GM23338 (cell line): ENCODE data around the gene SLX4. TPM values are rescaled to one million over a fixed set of nuclear protein-coding genes. Genes with fewer than 3 reads are reported as not detected.

Source experiments
- ATAC-seq: fragments of 200-7000 bp; cut with Tn5 transposase; 3 replicates; pipeline ENCODE4 v1.9.1; 2020
- DNase-seq: peaks from one replicate; pipeline ENCODE4 v3.0.0-alpha.2; 2015; ENCODE audit warnings: low spot score
- H2AFZ ChIP-seq: fragments of 200-600 bp; sonication (generic); 2 replicates; pipeline ENCODE4 v1.8.0; 2016; ENCODE audit warnings: antibody characterized with exemption, mild to moderate bottlenecking, moderate library complexity
- H3F3A ChIP-seq: fragments of 200-600 bp; sonication (generic); replicated peaks from 2 replicates; pipeline ENCODE4 v1.8.0; 2017; ENCODE audit warnings: antibody characterized with exemption, mixed run types, low read depth
- H3K27ac ChIP-seq: fragments of 200-600 bp; sonication (generic); 2 replicates; pipeline ENCODE4 v1.6.1; 2016; ENCODE audit warnings: low read depth
- H3K27me3 ChIP-seq: fragments of 200-600 bp; sonication (generic); 2 replicates; pipeline ENCODE4 v1.8.0; 2016; ENCODE audit warnings: mild to moderate bottlenecking, mixed run types, moderate library complexity; ENCODE audit not compliant: insufficient read depth
- H3K36me3 ChIP-seq: fragments of 200-600 bp; sonication (generic); 2 replicates; pipeline ENCODE4 v1.8.0; 2016; ENCODE audit warnings: mild to moderate bottlenecking; ENCODE audit not compliant: insufficient read depth
- H3K4me1 ChIP-seq: fragments of 200-600 bp; sonication (generic); 2 replicates; pipeline ENCODE4 v1.8.0; 2016; ENCODE audit warnings: mild to moderate bottlenecking, moderate library complexity; ENCODE audit not compliant: insufficient read depth
- H3K4me2 ChIP-seq: fragments of 200-600 bp; sonication (generic); 2 replicates; pipeline ENCODE4 v1.7.1; 2017; ENCODE audit warnings: mixed run types
- H3K4me3 ChIP-seq: fragments of 200-600 bp; sonication (generic); 2 replicates; pipeline ENCODE4 v1.6.1; 2016; ENCODE audit warnings: mixed run types
- H3K79me2 ChIP-seq: fragments of 200-600 bp; sonication (generic); replicated peaks from 2 replicates; pipeline ENCODE4 v1.8.0; 2017; ENCODE audit warnings: mild to moderate bottlenecking; ENCODE audit not compliant: insufficient read depth
- H3K9me2 ChIP-seq: fragments of 200-600 bp; sonication (generic); 2 replicates; pipeline ENCODE4 v1.8.0; 2017; ENCODE audit not compliant: insufficient read depth
- H4K20me1 ChIP-seq: fragments of 200-600 bp; sonication (generic); replicated peaks from 2 replicates; pipeline ENCODE4 v1.8.0; 2017; ENCODE audit warnings: mild to moderate bottlenecking; ENCODE audit not compliant: insufficient read depth
- H3K27ac Mint-ChIP-seq: 2 replicates; pipeline ENCODE4 v1.8.0; 2020; ENCODE audit warnings: inconsistent platforms, mild to moderate bottlenecking, moderate library complexity, mixed read lengths
- H3K27me3 Mint-ChIP-seq: 3 replicates; pipeline ENCODE4 v1.8.0; 2022; ENCODE audit warnings: low read depth, mild to moderate bottlenecking, moderate library complexity, mixed read lengths, inconsistent platforms; ENCODE audit not compliant: insufficient read depth, poor library complexity
- H3K36me3 Mint-ChIP-seq: 3 replicates; pipeline ENCODE4 v1.8.0; 2021; ENCODE audit warnings: low read depth, mild to moderate bottlenecking, inconsistent platforms, moderate library complexity, mixed read lengths
- H3K4me1 Mint-ChIP-seq: 3 replicates; pipeline ENCODE4 v1.8.0; 2020; ENCODE audit warnings: mild to moderate bottlenecking, inconsistent platforms, mixed read lengths
- H3K4me3 Mint-ChIP-seq: 3 replicates; pipeline ENCODE4 v1.8.0; 2021; ENCODE audit warnings: moderate library complexity, mild to moderate bottlenecking, inconsistent platforms, mixed read lengths
- H3K9me3 Mint-ChIP-seq: 3 replicates; pipeline ENCODE4 v1.8.0; 2020; ENCODE audit warnings: moderate library complexity, mild to moderate bottlenecking, inconsistent platforms, mixed read lengths
- CREB1 ChIP-seq: fragments of 250-450 bp; sonication (Bioruptor Pico); IDR thresholded peaks from 2 replicates; pipeline ENCODE4 v1.5.0; 2020; ENCODE audit warnings: low read depth, mild to moderate bottlenecking, moderate library complexity
- EZH2 ChIP-seq: fragments of 200-600 bp; sonication (generic); IDR thresholded peaks from one replicate; pipeline ENCODE4 v1.8.0; 2017; ENCODE audit warnings: antibody characterized with exemption, mild to moderate bottlenecking, low read depth; ENCODE audit not compliant: unreplicated experiment
- JUNB ChIP-seq: IDR thresholded peaks from one replicate; pipeline ENCODE4 v1.6.1; 2016; ENCODE audit warnings: antibody characterized with exemption; ENCODE audit not compliant: unreplicated experiment
- ZNF331 ChIP-seq: fragments of 250-450 bp; sonication (Bioruptor Pico); IDR thresholded peaks from 2 replicates; pipeline ENCODE4 v1.5.0; 2020; ENCODE audit warnings: low read depth, mild to moderate bottlenecking, moderate library complexity
- polyA plus RNA-seq: library from polyadenylated mRNA; unstranded; fragments of >200 nt; fragmentation: Nextera tagmentation; extraction: Ambion mirVana; gene quantifications from 2 replicates; pipeline ENCODE4 v1.2.1, GENCODE V29; 2016
- total RNA-seq: library from RNA; depleted of rRNA; stranded (reverse); fragments of >200 nt; shearing (Covaris generic); gene quantifications from 2 replicates; pipeline ENCODE4 v1.2.3, GENCODE V29; 2014
- TF ChIP-seq, protein P1 (sequence below): fragments of 250-450 bp; sonication (Bioruptor Pico); IDR thresholded peaks from 2 replicates; pipeline ENCODE4 v1.5.0; 2020; ENCODE audit warnings: mild to moderate bottlenecking, moderate library complexity
- TF ChIP-seq, protein P2 (sequence below), 2 experiments: fragments of 200-600 bp in 1 of 2; sonication (generic) in 1 of 2; conservative IDR thresholded peaks; 2 replicates each; pipeline versions ENCODE4 v1.5.1 to v1.6.1; 2016 to 2017; ENCODE audit warnings: antibody characterized with exemption in 2 of 2, low read depth in 2 of 2, mild to moderate bottlenecking in 2 of 2, moderate library complexity in 1 of 2

SLX4 gene
- total and polyA plus RNA-seq, 2 experiments from 2014 or later: 3.0 to 15.2 TPM

DNA sequence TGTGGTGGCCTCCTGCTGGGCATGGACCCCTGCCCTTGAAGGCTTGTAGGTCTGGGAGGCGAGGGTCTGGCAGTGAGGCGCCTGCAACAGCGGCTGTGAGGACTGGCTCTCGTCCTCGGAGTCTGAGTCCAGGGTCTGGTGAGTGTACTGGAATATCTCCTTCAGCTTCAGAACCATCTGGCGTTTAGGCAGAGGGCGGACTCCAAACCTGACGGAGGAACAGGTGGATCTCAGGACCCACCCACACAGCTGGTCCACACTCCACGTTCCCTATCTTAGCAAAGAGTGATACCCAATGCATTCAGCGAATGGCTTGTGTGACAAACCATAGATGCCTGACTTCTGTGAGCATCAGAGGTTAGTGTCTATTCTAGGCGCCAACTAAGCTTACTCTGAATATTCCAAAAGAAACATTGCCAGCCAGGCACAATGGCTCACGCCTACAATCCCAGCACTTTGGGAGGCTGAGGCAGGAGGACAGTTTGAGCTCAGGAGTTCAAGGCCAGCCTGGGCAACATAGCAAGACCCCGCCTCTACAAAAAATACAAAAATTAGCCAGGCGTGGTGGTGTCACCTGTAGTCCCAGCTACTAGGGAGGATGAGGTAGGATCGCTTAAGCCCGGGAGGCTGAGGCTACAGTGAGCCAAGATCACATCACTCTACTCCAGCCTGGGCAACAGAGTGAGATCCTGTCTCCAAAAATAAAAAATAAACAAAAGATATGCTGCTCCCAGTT, 27.9 kb downstream of the SLX4 start (continued):
- TF ChIP-seq, protein P1, sequence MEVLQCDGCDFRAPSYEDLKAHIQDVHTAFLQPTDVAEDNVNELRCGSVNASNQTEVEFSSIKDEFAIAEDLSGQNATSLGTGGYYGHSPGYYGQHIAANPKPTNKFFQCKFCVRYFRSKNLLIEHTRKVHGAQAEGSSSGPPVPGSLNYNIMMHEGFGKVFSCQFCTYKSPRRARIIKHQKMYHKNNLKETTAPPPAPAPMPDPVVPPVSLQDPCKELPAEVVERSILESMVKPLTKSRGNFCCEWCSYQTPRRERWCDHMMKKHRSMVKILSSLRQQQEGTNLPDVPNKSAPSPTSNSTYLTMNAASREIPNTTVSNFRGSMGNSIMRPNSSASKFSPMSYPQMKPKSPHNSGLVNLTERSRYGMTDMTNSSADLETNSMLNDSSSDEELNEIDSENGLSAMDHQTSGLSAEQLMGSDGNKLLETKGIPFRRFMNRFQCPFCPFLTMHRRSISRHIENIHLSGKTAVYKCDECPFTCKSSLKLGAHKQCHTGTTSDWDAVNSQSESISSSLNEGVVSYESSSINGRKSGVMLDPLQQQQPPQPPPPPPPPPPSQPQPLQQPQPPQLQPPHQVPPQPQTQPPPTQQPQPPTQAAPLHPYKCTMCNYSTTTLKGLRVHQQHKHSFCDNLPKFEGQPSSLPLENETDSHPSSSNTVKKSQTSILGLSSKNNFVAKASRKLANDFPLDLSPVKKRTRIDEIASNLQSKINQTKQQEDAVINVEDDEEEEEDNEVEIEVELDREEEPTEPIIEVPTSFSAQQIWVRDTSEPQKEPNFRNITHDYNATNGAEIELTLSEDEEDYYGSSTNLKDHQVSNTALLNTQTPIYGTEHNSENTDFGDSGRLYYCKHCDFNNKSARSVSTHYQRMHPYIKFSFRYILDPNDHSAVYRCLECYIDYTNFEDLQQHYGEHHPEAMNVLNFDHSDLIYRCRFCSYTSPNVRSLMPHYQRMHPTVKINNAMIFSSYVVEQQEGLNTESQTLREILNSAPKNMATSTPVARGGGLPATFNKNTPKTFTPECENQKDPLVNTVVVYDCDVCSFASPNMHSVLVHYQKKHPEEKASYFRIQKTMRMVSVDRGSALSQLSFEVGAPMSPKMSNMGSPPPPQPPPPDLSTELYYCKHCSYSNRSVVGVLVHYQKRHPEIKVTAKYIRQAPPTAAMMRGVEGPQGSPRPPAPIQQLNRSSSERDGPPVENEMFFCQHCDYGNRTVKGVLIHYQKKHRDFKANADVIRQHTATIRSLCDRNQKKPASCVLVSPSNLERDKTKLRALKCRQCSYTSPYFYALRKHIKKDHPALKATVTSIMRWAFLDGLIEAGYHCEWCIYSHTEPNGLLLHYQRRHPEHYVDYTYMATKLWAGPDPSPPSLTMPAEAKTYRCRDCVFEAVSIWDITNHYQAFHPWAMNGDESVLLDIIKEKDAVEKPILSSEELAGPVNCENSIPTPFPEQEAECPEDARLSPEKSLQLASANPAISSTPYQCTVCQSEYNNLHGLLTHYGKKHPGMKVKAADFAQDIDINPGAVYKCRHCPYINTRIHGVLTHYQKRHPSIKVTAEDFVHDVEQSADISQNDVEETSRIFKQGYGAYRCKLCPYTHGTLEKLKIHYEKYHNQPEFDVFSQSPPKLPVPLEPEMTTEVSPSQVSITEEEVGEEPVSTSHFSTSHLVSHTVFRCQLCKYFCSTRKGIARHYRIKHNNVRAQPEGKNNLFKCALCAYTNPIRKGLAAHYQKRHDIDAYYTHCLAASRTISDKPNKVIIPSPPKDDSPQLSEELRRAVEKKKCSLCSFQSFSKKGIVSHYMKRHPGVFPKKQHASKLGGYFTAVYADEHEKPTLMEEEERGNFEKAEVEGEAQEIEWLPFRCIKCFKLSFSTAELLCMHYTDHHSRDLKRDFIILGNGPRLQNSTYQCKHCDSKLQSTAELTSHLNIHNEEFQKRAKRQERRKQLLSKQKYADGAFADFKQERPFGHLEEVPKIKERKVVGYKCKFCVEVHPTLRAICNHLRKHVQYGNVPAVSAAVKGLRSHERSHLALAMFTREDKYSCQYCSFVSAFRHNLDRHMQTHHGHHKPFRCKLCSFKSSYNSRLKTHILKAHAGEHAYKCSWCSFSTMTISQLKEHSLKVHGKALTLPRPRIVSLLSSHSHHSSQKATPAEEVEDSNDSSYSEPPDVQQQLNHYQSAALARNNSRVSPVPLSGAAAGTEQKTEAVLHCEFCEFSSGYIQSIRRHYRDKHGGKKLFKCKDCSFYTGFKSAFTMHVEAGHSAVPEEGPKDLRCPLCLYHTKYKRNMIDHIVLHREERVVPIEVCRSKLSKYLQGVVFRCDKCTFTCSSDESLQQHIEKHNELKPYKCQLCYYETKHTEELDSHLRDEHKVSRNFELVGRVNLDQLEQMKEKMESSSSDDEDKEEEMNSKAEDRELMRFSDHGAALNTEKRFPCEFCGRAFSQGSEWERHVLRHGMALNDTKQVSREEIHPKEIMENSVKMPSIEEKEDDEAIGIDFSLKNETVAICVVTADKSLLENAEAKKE (CRISPR knock-in tag): no peak
- TF ChIP-seq, protein P2, sequence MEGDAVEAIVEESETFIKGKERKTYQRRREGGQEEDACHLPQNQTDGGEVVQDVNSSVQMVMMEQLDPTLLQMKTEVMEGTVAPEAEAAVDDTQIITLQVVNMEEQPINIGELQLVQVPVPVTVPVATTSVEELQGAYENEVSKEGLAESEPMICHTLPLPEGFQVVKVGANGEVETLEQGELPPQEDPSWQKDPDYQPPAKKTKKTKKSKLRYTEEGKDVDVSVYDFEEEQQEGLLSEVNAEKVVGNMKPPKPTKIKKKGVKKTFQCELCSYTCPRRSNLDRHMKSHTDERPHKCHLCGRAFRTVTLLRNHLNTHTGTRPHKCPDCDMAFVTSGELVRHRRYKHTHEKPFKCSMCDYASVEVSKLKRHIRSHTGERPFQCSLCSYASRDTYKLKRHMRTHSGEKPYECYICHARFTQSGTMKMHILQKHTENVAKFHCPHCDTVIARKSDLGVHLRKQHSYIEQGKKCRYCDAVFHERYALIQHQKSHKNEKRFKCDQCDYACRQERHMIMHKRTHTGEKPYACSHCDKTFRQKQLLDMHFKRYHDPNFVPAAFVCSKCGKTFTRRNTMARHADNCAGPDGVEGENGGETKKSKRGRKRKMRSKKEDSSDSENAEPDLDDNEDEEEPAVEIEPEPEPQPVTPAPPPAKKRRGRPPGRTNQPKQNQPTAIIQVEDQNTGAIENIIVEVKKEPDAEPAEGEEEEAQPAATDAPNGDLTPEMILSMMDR (conservative IDR thresholded peaks at IDR 0.05; ENCODE audit: low read depth in 2 of 2): no peak
- TF ChIP-seq JUNB: no peak

DNA sequence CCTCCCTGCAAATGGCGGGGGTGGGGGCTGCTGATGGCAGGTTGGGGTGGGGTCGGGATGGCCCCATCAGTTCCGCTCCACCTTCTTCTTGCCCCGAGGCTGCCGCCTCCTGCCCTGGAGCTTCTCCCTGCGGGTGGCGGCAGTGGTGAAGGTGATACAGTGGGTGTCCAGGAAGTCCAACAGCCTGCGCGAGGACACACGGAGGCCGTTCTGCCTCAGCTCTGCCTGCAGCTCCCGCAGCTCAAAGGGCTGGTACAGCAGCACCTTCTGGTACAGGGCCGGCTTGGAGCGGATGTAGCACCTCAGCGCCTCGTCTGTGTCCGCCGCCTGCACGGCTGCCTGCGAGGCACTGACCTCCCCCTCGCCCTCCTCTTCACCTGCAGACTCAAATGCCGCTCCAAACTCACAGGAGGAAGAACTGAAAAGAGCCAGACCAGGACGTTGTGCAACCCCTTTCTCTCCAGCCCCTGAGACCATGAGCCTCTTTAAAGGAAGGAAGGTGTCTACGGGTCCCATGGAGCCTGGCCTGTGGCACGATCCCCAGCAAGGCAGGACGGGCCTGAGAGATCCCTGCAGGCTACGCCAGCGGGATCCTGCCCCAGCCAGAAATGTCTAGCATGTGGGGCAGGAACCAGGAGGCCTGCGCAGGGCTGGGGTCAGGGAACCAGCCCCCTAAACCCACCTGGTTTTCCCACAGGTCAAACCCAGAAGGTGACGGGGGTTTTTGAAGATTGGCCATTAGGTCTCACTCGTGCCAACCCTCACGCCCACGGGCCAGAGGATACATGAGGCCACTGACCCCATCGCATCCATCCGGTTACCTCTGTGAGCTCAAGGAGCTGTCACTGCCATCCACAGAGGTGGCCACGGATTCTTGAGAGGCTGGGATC, 28.9 kb downstream of the SLX4 start:
- Mint-ChIP-seq H3K27ac (no peak overlapping the region), H3K27me3 (peaks cover 2% of the 10 kb centered on the region), H3K9me3 (no peaks in the 10 kb centered on the region; the same call in 2 of the 3 replicates), H3K36me3 (peaks cover 32% of the 10 kb centered on the region; the same call in 2 of the 3 replicates), H3K4me3 (no peak overlapping the region), H3K4me1 (peaks cover 18% of the 10 kb centered on the region)
- H3K9me2 ChIP-seq: no peaks in the 10 kb centered on the region
- no peaks in the 10 kb centered on the region for H3K79me2 ChIP-seq
- H3K36me3 ChIP-seq: no peaks in the 10 kb centered on the region
- H3K4me3 ChIP-seq: no peak overlapping the region
- ATAC-seq (no peak), DNase-seq (no peak)
- no peaks in the 10 kb centered on the region for H3K27me3 ChIP-seq
- no peaks in the 10 kb centered on the region for H3F3A ChIP-seq
- H3K27ac ChIP-seq: no peak overlapping the region
- H3K4me1 ChIP-seq: no peaks in the 10 kb centered on the region
- H4K20me1 ChIP-seq: no peaks in the 10 kb centered on the region
- no peak overlapping the region for H3K4me2 ChIP-seq
- no peak overlapping the region for H2AFZ ChIP-seq
- TF ChIP-seq ZNF331 (CRISPR knock-in tag): no peak
- no peak for TF ChIP-seq CREB1 (CRISPR knock-in tag)
- TF ChIP-seq EZH2: no peak
- TF ChIP-seq, protein P2 (conservative IDR thresholded peaks at IDR 0.05; ENCODE audit: low read depth in 2 of 2): no peak
